HepG2 (cell line): ENCODE data around the gene DYNC2I2. TPM values are rescaled to one million over a fixed set of nuclear protein-coding genes. Genes with fewer than 3 reads are reported as not detected.

Experiments used
- ATRX ChIP-seq: sonication (generic); formaldehyde crosslinking; IDR thresholded peaks from 2 replicates; pipeline ENCODE4 v1.4.0; 2020; ENCODE audit warnings: missing genetic modification reagents, borderline replicate concordance
- BCL6 ChIP-seq: IDR thresholded peaks from 2 replicates; pipeline ENCODE4 v1.6.1; 2016; ENCODE audit warnings: missing genetic modification reagents, missing compliant biosample characterization
- CENPX ChIP-seq: sonication (generic); formaldehyde crosslinking; IDR thresholded peaks from 2 replicates; pipeline ENCODE4 v1.9.0; 2021; ENCODE audit warnings: mild to moderate bottlenecking, missing genetic modification reagents, moderate library complexity
- FOXJ3 ChIP-seq: sonication (generic); formaldehyde crosslinking; IDR thresholded peaks from 2 replicates; pipeline ENCODE4 v1.4.0; 2020; ENCODE audit warnings: missing genetic modification reagents, mild to moderate bottlenecking, borderline replicate concordance
- GABPA ChIP-seq, 2 experiments: IDR thresholded peaks; 2 replicates each; pipeline ENCODE4 v1.6.1; 2011 to 2016; ENCODE audit warnings: low read depth in 2 of 2, low read length in 1 of 2, missing biosample characterization in 1 of 2, missing genetic modification characterization in 1 of 2
- HNRNPLL ChIP-seq: fragments of 200-400 bp; formaldehyde crosslinking; IDR thresholded peaks from 2 replicates; pipeline ENCODE4 v1.6.1; 2017; ENCODE audit warnings: mild to moderate bottlenecking, low read depth, low read length; ENCODE audit not compliant: poor library complexity, severe bottlenecking
- HOXA5 ChIP-seq: sonication (generic); formaldehyde crosslinking; IDR thresholded peaks from 2 replicates; pipeline ENCODE4 v1.4.0; 2020; ENCODE audit warnings: missing genetic modification reagents
- KDM3A ChIP-seq: IDR thresholded peaks from 2 replicates; pipeline ENCODE4 v1.6.1; 2018; ENCODE audit warnings: low read depth, missing compliant biosample characterization
- KLF15 ChIP-seq: sonication (generic); formaldehyde crosslinking; IDR thresholded peaks from 2 replicates; pipeline ENCODE4 v1.8.1; 2023; ENCODE audit warnings: borderline replicate concordance, mild to moderate bottlenecking, inconsistent platforms, missing genetic modification reagents, mixed read lengths
- KLF9 ChIP-seq: IDR thresholded peaks from 2 replicates; pipeline ENCODE4 v1.6.1; 2016; ENCODE audit warnings: low read depth
- MTA1 ChIP-seq: sonication (generic); formaldehyde crosslinking; IDR thresholded peaks from 2 replicates; pipeline ENCODE4 v1.4.0; 2020; ENCODE audit warnings: missing genetic modification reagents, mild to moderate bottlenecking, borderline replicate concordance
- MYNN ChIP-seq: sonication (generic); formaldehyde crosslinking; IDR thresholded peaks from 2 replicates; pipeline ENCODE4 v1.4.0; 2020; ENCODE audit warnings: mild to moderate bottlenecking, low read depth, missing genetic modification reagents
- RBM22 ChIP-seq: fragments of 200-400 bp; formaldehyde crosslinking; optimal IDR thresholded peaks from 2 replicates; pipeline ENCODE3; 2017; ENCODE audit warnings: mild to moderate bottlenecking, low read length, moderate library complexity
- RELA ChIP-seq: sonication (generic); formaldehyde crosslinking; IDR thresholded peaks from 2 replicates; pipeline ENCODE4 v1.4.0; 2020; ENCODE audit warnings: missing genetic modification reagents
- SALL1 ChIP-seq: sonication (generic); formaldehyde crosslinking; IDR thresholded peaks from 2 replicates; pipeline ENCODE4 v1.8.0; 2022; ENCODE audit warnings: mild to moderate bottlenecking, missing genetic modification reagents
- SRF ChIP-seq: IDR thresholded peaks from 2 replicates; pipeline ENCODE4 v1.6.1; 2011; ENCODE audit warnings: mild to moderate bottlenecking, low read depth, low read length, moderate library complexity
- THAP8 ChIP-seq: sonication (generic); formaldehyde crosslinking; IDR thresholded peaks from 2 replicates; pipeline ENCODE4 v1.5.1; 2020; ENCODE audit warnings: missing genetic modification reagents, mild to moderate bottlenecking, borderline replicate concordance
- XBP1 ChIP-seq: sonication (generic); formaldehyde crosslinking; IDR thresholded peaks from 2 replicates; pipeline ENCODE4 v1.5.0; 2020; ENCODE audit warnings: missing genetic modification reagents
- ZFY ChIP-seq: sonication (generic); formaldehyde crosslinking; IDR thresholded peaks from 2 replicates; pipeline ENCODE4 v1.4.0; 2020; ENCODE audit warnings: missing genetic modification reagents
- ZMAT5 ChIP-seq: sonication (generic); formaldehyde crosslinking; IDR thresholded peaks from 2 replicates; pipeline ENCODE4 v1.5.0; 2020; ENCODE audit warnings: mild to moderate bottlenecking, low read depth, missing genetic modification reagents, borderline replicate concordance
- ZNF143 ChIP-seq: sonication (generic); formaldehyde crosslinking; IDR thresholded peaks from 2 replicates; pipeline ENCODE4 v1.4.0; 2020; ENCODE audit warnings: missing genetic modification reagents
- ZNF329 ChIP-seq: sonication (generic); formaldehyde crosslinking; IDR thresholded peaks from 2 replicates; pipeline ENCODE4 v1.9.0; 2021; ENCODE audit warnings: low read depth, mild to moderate bottlenecking, missing genetic modification reagents
- ZNF501 ChIP-seq: sonication (generic); formaldehyde crosslinking; IDR thresholded peaks from 2 replicates; pipeline ENCODE4 v1.5.1; 2020; ENCODE audit warnings: mild to moderate bottlenecking, moderate library complexity, missing genetic modification reagents
- ZNF652 ChIP-seq: IDR thresholded peaks from 2 replicates; pipeline ENCODE4 v1.6.1; 2016; ENCODE audit warnings: low read depth, borderline replicate concordance
- ZNF777 ChIP-seq: sonication (generic); formaldehyde crosslinking; IDR thresholded peaks from 2 replicates; pipeline ENCODE4 v1.4.0; 2020; ENCODE audit warnings: missing genetic modification reagents
- ZNF792 ChIP-seq: IDR thresholded peaks from 2 replicates; pipeline ENCODE4 v1.6.1; 2016
- polyA plus RNA-seq, 8 experiments: library from polyadenylated mRNA; depleted of rRNA in 3 of 8; stranded (reverse) in 7 of 8; unstranded in 1 of 8; fragments of >200 nt; fragmentation: Illumina TruSeq in 4 of 8; extraction: Trizol in 4 of 8; gene quantifications; 2 replicates each; pipeline versions ENCODE4 v1.2.1 to v1.2.3, GENCODE V29; 2011 to 2016; ENCODE audit warnings: low read depth in 4 of 8, missing spikeins in 1 of 8, mixed read lengths in 1 of 8; ENCODE audit not compliant: insufficient read depth in 1 of 8
- total RNA-seq, 5 experiments: library from RNA; depleted of rRNA; stranded (reverse); fragments of >200 nt; fragmentation: Illumina TruSeq; extraction: Trizol; gene quantifications; 2 replicates each; pipeline ENCODE4 v1.2.3, GENCODE V29; 2016; ENCODE audit warnings: low read depth in 1 of 5

DYNC2I2 gene
- total and polyA plus RNA-seq, 2 of the 13 experiments (the other 11 are each of a cell fraction or from before 2014, with no cell fraction given), result 13.7 to 40.2 TPM

- TF ChIP-seq SALL1 (no peak), RBM22 (no peak), MTA1 (no peak; the same call in 1 of the 2 replicates), CENPX (CRISPR knock-in tag) (no peak), BCL6 (CRISPR knock-in tag) (peak; percentile 15; the same call in 1 of the 2 replicates), KDM3A (CRISPR knock-in tag) (no peak), KLF15 (CRISPR knock-in tag) (no peak), HNRNPLL (peak; percentile 9), ZMAT5 (CRISPR knock-in tag) (no peak), ZNF652 (no peak), ZNF777 (CRISPR knock-in tag) (no peak), FOXJ3 (CRISPR knock-in tag) (no peak), SRF (no peak), MYNN (CRISPR knock-in tag) (no peak), RELA (CRISPR knock-in tag) (no peak), HOXA5 (CRISPR knock-in tag) (0 out of 2 replicates have a peak, but pooled peaks have one; percentile 26), XBP1 (CRISPR knock-in tag) (no peak), KLF9 (CRISPR knock-in tag) (no peak), GABPA (IDR thresholded peaks at IDR 0.05; ENCODE audit: low read depth, low read length) (no peak), GABPA (CRISPR knock-in tag; IDR thresholded peaks at IDR 0.05; ENCODE audit: low read depth) (no peak), ZNF792 (CRISPR knock-in tag) (no peak), ZNF501 (no peak), ZNF143 (CRISPR knock-in tag) (peak; percentile 82), ZNF329 (no peak), ZFY (CRISPR knock-in tag) (peak; percentile 38; the same call in 1 of the 2 replicates), THAP8 (CRISPR knock-in tag) (no peak), ATRX (CRISPR knock-in tag) (no peak)
These were observed 21.2 kb downstream of the DYNC2I2 start (continued) for GRCh38 chr9:128635266-128636023.
